NOMO-1 (cell line): ENCODE data around the gene CCDC88B.
A peak's percentile ranks its signal among the peaks of the same experiment; 100 is the strongest.

Source experiments
- DNase-seq, 2 experiments: peaks; one replicate each; lab custom pipeline; 2025; ENCODE audit not compliant: unreplicated experiment in 2 of 2; lab: John Stamatoyannopoulos, UW

CCDC88B gene

GRCh38 chr11:64378335-64378880 lies 38.4 kb downstream of the CCDC88B start:
- no peak for DNase-seq

- DNase-seq: no peak
These were observed 39.2 kb downstream of the CCDC88B start for GRCh38 chr11:64379160-64379559.

GRCh38 chr11:64379817-64380709 lies 40.1 kb downstream of the CCDC88B start:
- no peak for DNase-seq

GRCh38 chr11:64381350-64381749 lies 41.3 kb downstream of the CCDC88B start:
- no peak for DNase-seq

GRCh38 chr11:64382047-64382446 lies 42.0 kb downstream of the CCDC88B start:
- no peak for DNase-seq

GRCh38 chr11:64382586-64382985 lies 42.6 kb downstream of the CCDC88B start:
- DNase-seq: no peak

- no peak for DNase-seq
These were observed 43.6 kb downstream of the CCDC88B start for GRCh38 chr11:64383580-64383979.

- no peak for DNase-seq
These were observed 44.2 kb downstream of the CCDC88B start for GRCh38 chr11:64384028-64384737.

GRCh38 chr11:64384981-64385944 lies 45.3 kb downstream of the CCDC88B start:
- peak; percentile 56 to 75 for DNase-seq

- peak; percentile 13 to 31 for DNase-seq
These were observed 46.1 kb downstream of the CCDC88B start for GRCh38 chr11:64385945-64386704.

- no peak for DNase-seq
These were observed 47.9 kb downstream of the CCDC88B start for GRCh38 chr11:64387916-64388315.

- no peak for DNase-seq
These were observed 48.9 kb downstream of the CCDC88B start for GRCh38 chr11:64388894-64389293.

- no peak for DNase-seq
These were observed 49.8 kb downstream of the CCDC88B start for GRCh38 chr11:64389851-64390250.

GRCh38 chr11:64390558-64390957 lies 50.6 kb downstream of the CCDC88B start:
- no peak for DNase-seq

GRCh38 chr11:64391839-64392238 lies 51.8 kb downstream of the CCDC88B start:
- no peak for DNase-seq

- DNase-seq: peak; percentile 45 to 73
These were observed 55.6 kb downstream of the CCDC88B start for GRCh38 chr11:64395545-64396078.

- DNase-seq: peak; percentile 45 to 73
These were observed 56.1 kb downstream of the CCDC88B start for GRCh38 chr11:64396079-64396591.

- peak; percentile 45 to 55 for DNase-seq
These were observed 60.1 kb downstream of the CCDC88B start for GRCh38 chr11:64400102-64400501.

- DNase-seq: no peak
These were observed 60.7 kb downstream of the CCDC88B start for GRCh38 chr11:64400667-64401066.
